Heart left ventricle (tissue), 16 donors: ENCODE measurements around the gene SELENOW. TPM values are rescaled to one million over a fixed set of nuclear protein-coding genes. Genes with fewer than 3 reads are reported as not detected.

Experiments
- ATAC-seq, 4 donors: fragments of 200-7000 bp; cut with Tn5 transposase; one replicate each; pipeline ENCODE4 v1.9.1; 2020 to 2022; ENCODE audit warnings: moderate library complexity in 4 of 4, mild to moderate bottlenecking in 3 of 4, moderate number of reproducible peaks in 1 of 4
- DNase-seq, 5 donors: peaks; one replicate each; pipeline ENCODE4 v3.0.0-alpha.2; 2020
- H3K27ac ChIP-seq, 12 donors: fragments of 200-600 bp; sonication (generic) in 4 of 12; one replicate each; pipeline versions ENCODE4 v1.5.0 to v1.8.0; 2016 to 2022; ENCODE audit warnings: mild to moderate bottlenecking in 2 of 12
- H3K27me3 ChIP-seq, 9 donors: fragments of 200-600 bp; sonication (generic) in 2 of 9; one replicate each; pipeline versions ENCODE4 v1.5.1 to v1.8.0; 2016 to 2022; ENCODE audit warnings: mild to moderate bottlenecking in 3 of 9
- H3K36me3 ChIP-seq, 9 donors: fragments of 200-600 bp; sonication (generic) in 2 of 9; one replicate each; pipeline versions ENCODE4 v1.5.0 to v1.8.0; 2018 to 2022; ENCODE audit warnings: mild to moderate bottlenecking in 2 of 9
- H3K4me1 ChIP-seq, 12 donors: fragments of 200-600 bp; sonication (generic) in 4 of 12; one replicate each; pipeline versions ENCODE4 v1.5.0 to v1.8.0; 2016 to 2022; ENCODE audit warnings: mild to moderate bottlenecking in 3 of 12
- H3K4me3 ChIP-seq, 12 donors: fragments of 200-600 bp; sonication (generic) in 4 of 12; one replicate each; pipeline versions ENCODE4 v1.5.0 to v1.8.0; 2017 to 2022; ENCODE audit warnings: mild to moderate bottlenecking in 9 of 12, moderate library complexity in 4 of 12
- H3K9me3 ChIP-seq, 12 donors: fragments of 200-600 bp; sonication (generic) in 4 of 12; one replicate each; pipeline versions ENCODE4 v1.5.0 to v1.8.0; 2016 to 2022; ENCODE audit warnings: mild to moderate bottlenecking in 1 of 12
- CTCF ChIP-seq, 12 donors: fragments of 200-600 bp; sonication (generic) in 4 of 12; IDR thresholded peaks; one replicate each; pipeline versions ENCODE4 v1.5.0 to v1.8.0; 2018 to 2022; ENCODE audit warnings: antibody characterized with exemption in 12 of 12, mild to moderate bottlenecking in 5 of 12
- POLR2A ChIP-seq, 2 donors: fragments of 450-650 bp; IDR thresholded peaks; one replicate each; pipeline ENCODE4 v1.6.1; 2017; ENCODE audit warnings: antibody characterized with exemption in 2 of 2, mild to moderate bottlenecking in 2 of 2, moderate library complexity in 2 of 2
- WGBS, 4 donors: extraction: QIAGEN DNeasy Blood & Tissue Kit in 2 of 4; methylation state at CpG; one replicate each; pipeline versions ENCODE4 v1.1.5 to v1.1.7; 2013 to 2018; 5-methylcytosine and 5-hydroxymethylcytosine counted together
- intact Hi-C, 10 donors: fragments of 100-400 bp; cut with DNase I; formaldehyde crosslinking; loops; one replicate each; pipeline versions ENCODE4 v1.11.1 to v1.14.2; 2022
- polyA plus RNA-seq, 2 donors: library from polyadenylated mRNA; stranded (reverse); fragments of 200-250 nt; gene quantifications; one replicate each; pipeline ENCODE4 v1.2.3, GENCODE V29; 2013
- total RNA-seq, 9 donors: library from RNA; depleted of rRNA in 2 of 9; stranded (reverse); fragments of >200 nt in 2 of 9; fragmentation: NEBNext Ultra II Directional in 3 of 9; extraction: Animal tissue kit (Norgen Biotek cat#: 25700) in 3 of 9; gene quantifications; one replicate each; pipeline versions ENCODE4 v1.1.0 to v1.2.4, GENCODE V29; 2016 to 2023
- donor health status: ischemic (EF 13 %, LVEDD 7.1; RV severe dilation, severe dysfunction).
- donor health status: healthy with polysubstance abuse.
- donor health status: DM: no; HTN: yes; CAD: no.
- donor health status: DM: no; HTN: no; CAD: no.
- donor health status: ischemic (EF 25% LVEDD 6.9; RV normal size, moderate dysfunction).
- donor health status: ischemic (EF 25% LVEDD 5.7; RV mildly dilated, moderate dysfunction).
- donor health status: healthy.
- donor health status: DM: yes; HTN: yes; CAD: no.
- donor health status: ischemic (EF 35%, LVEDD 5.7; RV mildly dilated, moderate dysfunction).
- donor health status: nonischemic (EF 11% LVEDD 7.7; RV severe dilation, severe dysfunction).
- donor health status: DM: yes; HTN: yes; CAD: no.
- donor health status: PGD.
- donor health status: ischemic (EF 29% LVEDD 5.4; RV normal size, mild dysfunction).
- donor health status: nonischemic (EF 23%, LVEDD 6.1; RV moderate dilation, normal function).

Gene SELENOW
- total and polyA plus RNA-seq, 11 donors: 647 to 2,748 (median 1,081) TPM

DNA sequence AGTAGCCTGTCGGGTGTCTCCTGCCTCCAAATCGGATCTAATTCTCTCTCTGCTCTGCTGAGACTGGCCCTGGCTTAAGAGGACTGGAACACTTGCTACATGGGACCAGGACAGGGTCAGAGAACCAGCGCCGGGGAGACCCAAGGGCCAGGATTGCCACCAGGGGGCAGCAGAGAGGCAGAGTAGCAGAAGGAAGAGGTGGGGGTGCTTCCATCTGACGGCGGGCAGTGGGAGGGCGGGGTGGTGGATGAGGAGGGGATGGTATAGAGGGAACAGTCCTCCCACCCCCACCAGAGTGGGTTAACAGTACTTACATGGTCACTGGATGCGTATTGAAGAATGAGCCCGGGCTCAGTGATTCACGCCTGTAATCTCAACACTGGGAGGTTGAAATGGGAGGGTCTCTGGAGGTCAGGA lies 11.9 kb downstream of the SELENOW start:
- H3K27ac ChIP-seq: no peak overlapping the region
- H3K4me3 ChIP-seq: no peak overlapping the region
- H3K27me3 ChIP-seq: no peaks in the 10 kb centered on the region
- peak; percentile 47 to 78 (median 68) for ATAC-seq
- peaks cover 0 to 28% (median 16%) of the 10 kb centered on the region in 9 donors for H3K36me3 ChIP-seq
- H3K4me1 ChIP-seq: peaks cover 0 to 12% (median 4%) of the 10 kb centered on the region in 12 donors
- TF ChIP-seq POLR2A (IDR thresholded peaks at IDR 0.05) (no peak), CTCF (IDR thresholded peaks at IDR 0.05) (peak; percentile 68 to 83 (median 80))
- WGBS, 4 donors: 12 to 17% (median 16%) methylated on average over 10 of the region's 10 CpGs
- intact Hi-C loops: loop anchor here in 2 of 10 donors (2.0 to 5.0 kb wide), 2 partner anchors 72 kb away; no protein-coding TSS in a partner anchor
- peak; percentile 79 to 91 (median 85) for DNase-seq
- peaks cover 0 to 8% (median 0%) of the 10 kb centered on the region in 12 donors for H3K9me3 ChIP-seq

GRCh38 chr19:47792616-47793015 lies 14.1 kb downstream of the SELENOW start:
- intact Hi-C loops: loop anchor here in 1 of 10 donors (5.0 kb wide), 1 partner anchor 70 kb away; no protein-coding TSS in a partner anchor
- 94 to 100% (median 98%) methylated on average over 1 of the region's 1 CpG for WGBS, 4 donors

GRCh38 chr19:47794526-47794925 lies 16.0 kb downstream of the SELENOW start:
- WGBS, 4 donors: 80 to 88% (median 82%) methylated on average over 18 of the region's 18 CpGs
- H3K4me3 ChIP-seq: no peak overlapping the region
- H3K9me3 ChIP-seq: peaks cover 0 to 8% (median 0%) of the 10 kb centered on the region in 12 donors
- intact Hi-C loops: loop anchor here in 1 of 10 donors (5.0 kb wide), 1 partner anchor 68 kb away; no protein-coding TSS in a partner anchor
- ATAC-seq (no peak), DNase-seq (no peak)
- TF ChIP-seq POLR2A (IDR thresholded peaks at IDR 0.05) (no peak), CTCF (IDR thresholded peaks at IDR 0.05) (no peak)
- H3K36me3 ChIP-seq: no peaks in the 10 kb centered on the region
- H3K4me1 ChIP-seq: peaks cover 0 to 4% (median 0%) of the 10 kb centered on the region in 12 donors
- peaks cover 0 to 4% (median 0%) of the 10 kb centered on the region in 9 donors for H3K27me3 ChIP-seq
- no peak overlapping the region for H3K27ac ChIP-seq

More at GRCh38 chr19:47792616-47793015, 14.1 kb downstream of the SELENOW start:
- no peak for DNase-seq
- Histone ChIP-seq H3K36me3 (peaks cover 0 to 7% (median 0%) of the 10 kb centered on the region in 9 donors), H3K9me3 (peaks cover 0 to 8% (median 0%) of the 10 kb centered on the region in 12 donors), H3K27ac (no peak overlapping the region), H3K27me3 (no peaks in the 10 kb centered on the region), H3K4me1 (peaks cover 0 to 12% (median 4%) of the 10 kb centered on the region in 12 donors), H3K4me3 (no peak overlapping the region)
- no peak for TF ChIP-seq CTCF (IDR thresholded peaks at IDR 0.05)
- TF ChIP-seq POLR2A (IDR thresholded peaks at IDR 0.05): no peak
- ATAC-seq: no peak

GRCh38 chr19:47796785-47797184 lies 18.3 kb downstream of the SELENOW start:
- H3K4me3 ChIP-seq: no peak overlapping the region
- intact Hi-C loops: no loop called here
- peaks cover 0 to 16% (median 0%) of the 10 kb centered on the region in 12 donors for H3K9me3 ChIP-seq
- ATAC-seq: no peak
- TF ChIP-seq POLR2A (IDR thresholded peaks at IDR 0.05) (no peak), CTCF (IDR thresholded peaks at IDR 0.05) (no peak)
- 92 to 100% (median 94%) methylated on average over 2 of the region's 2 CpGs for WGBS, 4 donors
- peaks cover 0 to 4% (median 0%) of the 10 kb centered on the region in 9 donors for H3K27me3 ChIP-seq
- H3K36me3 ChIP-seq: no peaks in the 10 kb centered on the region
- no peaks in the 10 kb centered on the region for H3K4me1 ChIP-seq
- no peak overlapping the region for H3K27ac ChIP-seq
- DNase-seq: no peak
